Measurements from ENCODE around the gene FOXP4.

The FOXP4 gene

DNA sequence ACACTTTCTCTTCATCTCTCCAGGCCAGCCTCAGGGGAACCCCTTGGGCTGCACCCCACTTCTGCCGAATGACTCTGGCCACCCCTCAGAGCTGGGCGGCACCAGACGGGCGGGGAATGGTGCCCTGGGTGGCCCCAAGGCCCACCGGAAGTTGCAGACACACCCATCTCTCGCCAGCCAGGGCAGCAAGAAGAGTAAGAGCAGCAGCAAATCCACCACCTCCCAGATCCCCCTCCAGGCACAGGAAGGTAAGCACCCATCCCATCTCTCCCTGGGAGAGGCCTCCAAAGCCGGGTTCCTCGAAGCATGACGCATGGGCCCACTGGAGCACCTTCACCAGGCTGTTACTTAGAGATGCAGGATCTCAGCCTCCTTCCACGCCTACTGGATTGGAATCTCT, 103.4 kb downstream of the FOXP4 start:
- no peak for DNase-seq

DNA sequence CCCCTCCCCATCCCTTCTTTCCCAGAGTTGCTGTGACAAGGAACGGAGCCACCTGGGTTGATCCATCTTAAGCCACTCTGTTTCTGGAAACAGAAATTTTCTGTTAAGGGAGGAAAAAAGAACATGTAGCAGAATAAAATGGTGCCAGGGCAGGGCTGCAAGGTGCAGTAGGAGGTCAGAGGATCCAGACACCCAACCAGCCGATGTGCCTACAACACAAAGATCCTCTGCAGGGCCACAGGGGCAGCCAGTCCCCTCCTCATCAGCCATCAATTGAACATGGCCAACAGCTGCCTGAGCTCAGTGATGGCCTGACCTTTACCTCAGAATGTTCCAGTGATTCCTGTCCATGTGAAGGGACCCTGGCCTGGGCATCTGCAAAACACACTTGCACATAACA, 103.9 kb downstream of the FOXP4 start:
- DNase-seq, result no peak

DNA sequence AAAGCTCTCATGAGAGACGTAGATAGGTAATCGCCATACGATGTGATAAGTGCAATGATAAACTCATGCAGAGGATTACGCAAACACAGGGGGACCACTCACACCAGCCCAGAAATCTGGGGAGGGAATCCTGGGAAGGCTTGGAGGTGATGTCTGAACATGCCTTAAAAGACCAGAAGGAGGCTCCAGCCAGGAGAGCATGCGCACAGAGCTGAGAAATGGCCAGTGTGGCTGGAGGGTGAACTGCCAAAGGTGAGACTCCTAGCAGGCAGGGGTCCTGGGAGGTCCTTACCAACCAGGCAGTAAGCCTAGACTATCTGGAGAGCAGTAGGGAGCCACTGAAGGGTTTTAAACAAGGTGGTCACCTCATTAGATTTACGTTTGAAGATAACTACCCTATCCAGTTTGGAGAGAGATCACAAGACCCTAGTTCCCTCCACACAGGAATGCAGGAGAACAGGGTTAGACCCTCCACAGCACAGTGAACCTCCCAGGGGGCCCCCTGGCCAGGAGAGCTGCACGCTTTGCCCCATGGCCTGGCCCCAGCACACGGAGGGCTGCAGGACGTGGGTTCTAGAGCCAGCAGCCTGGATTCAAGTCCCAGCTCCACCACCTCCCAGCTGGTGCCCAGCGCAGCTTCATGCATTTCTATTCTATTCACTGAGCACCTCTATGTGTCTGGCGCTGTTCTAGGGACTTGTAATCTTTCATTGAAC, 105.2 kb downstream of the FOXP4 start:
- no peak for DNase-seq

Measured in activated T-cell treated with anti-CD3 and anti-CD28 coated beads, Interleukin-2, amount 50 U/mL, for 48 hours (primary cell).